Measurements from ENCODE around the gene REEP5. TPM values are rescaled to one million over a fixed set of nuclear protein-coding genes. Genes with fewer than 3 reads are reported as not detected.
A peak's percentile ranks its signal among the peaks of the same experiment; 100 is the strongest.

Gene REEP5
- polyA plus RNA-seq, 4 donors: 113 to 134 (median 129) TPM

- DNase-seq (ENCODE audit: low read depth in 4 of 4, low spot score in 3 of 4): peak in 3 of 4 donors; percentile 25 to 40 (median 30)
Measured at GRCh38 chr5:112848116-112848811, 73.8 kb downstream of the REEP5 start.

DNA sequence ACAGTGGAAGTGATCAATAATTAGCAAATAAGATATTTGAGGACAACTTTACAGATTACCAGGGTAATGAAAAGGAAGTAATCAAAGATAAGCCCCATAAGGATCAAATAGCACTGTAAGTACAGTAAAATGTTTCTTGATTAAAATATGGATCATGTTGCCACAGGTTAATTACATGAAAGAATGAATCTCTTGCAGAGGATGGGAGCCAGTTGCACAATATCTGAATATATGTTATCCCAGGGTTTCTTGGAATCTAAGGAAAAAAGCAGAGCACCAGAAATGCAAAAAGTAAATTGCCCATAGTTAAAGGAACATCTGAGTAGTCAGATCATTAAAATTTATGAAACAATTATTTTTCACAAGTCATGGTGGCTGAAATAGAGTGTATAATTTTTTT is 74.7 kb downstream of the REEP5 start:
- DNase-seq (ENCODE audit: low read depth in 4 of 4, low spot score in 3 of 4): no peak

GRCh38 chr5:112846556-112846955 is 75.5 kb downstream of the REEP5 start:
- DNase-seq (ENCODE audit: low read depth in 4 of 4, low spot score in 3 of 4): no peak

DNA sequence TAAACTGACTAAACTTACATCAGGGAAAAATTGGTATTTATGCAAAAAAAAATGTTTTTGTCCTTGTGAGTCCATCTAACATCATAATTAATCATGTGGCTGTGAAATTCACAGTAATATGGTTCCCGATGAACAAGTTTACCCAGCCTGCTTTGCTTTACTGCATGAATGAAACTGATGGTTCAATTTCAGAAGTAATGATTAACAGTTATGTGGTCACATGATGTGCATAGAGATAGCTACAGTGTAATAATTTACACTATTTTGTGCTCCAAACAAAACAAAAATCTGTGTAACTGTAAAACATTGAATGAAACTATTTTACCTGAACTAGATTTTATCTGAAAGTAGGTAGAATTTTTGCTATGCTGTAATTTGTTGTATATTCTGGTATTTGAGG is 77.5 kb downstream of the REEP5 start:
- no peak for DNase-seq (ENCODE audit: low read depth in 4 of 4, low spot score in 3 of 4)

DNA sequence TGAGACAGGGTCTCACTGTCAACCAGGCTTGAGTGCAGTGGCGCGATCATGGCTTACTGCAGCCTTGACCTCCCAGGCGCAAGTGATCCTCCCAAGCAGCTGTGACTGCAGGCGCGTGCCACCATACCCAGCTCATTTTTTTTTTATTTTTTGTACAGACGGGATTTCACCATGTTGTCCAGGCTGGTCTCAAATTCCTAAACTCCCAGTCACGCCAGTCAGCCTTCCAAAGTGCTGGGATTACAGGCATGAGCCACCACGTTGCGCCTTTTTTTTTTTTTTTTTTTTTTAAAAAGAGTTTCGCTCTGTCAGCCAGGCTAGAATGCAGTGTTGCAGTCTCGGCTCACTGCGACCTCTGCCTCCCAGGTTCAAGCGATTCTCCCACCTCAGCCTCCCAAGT is 88.1 kb downstream of the REEP5 start:
- no peak for DNase-seq (ENCODE audit: low read depth in 4 of 4, low spot score in 3 of 4)

- no peak for DNase-seq (ENCODE audit: low read depth in 4 of 4, low spot score in 3 of 4)
Measured at GRCh38 chr5:112830378-112830777, 91.6 kb downstream of the REEP5 start.

Other genes starting within 250 kb of the REEP5 start
- 10 to 100 TPM; 29.2 to 31.9 (median 31.8) TPM for gene APC, start 184.3 kb downstream of the REEP5 start, polyA plus RNA-seq (ENCODE audit: insufficient read length in 4 of 4)
- 10 to 100 TPM; 67.1 to 87.3 (median 80.6) TPM for gene SRP19, start 60.9 kb downstream of the REEP5 start, polyA plus RNA-seq (ENCODE audit: insufficient read length in 4 of 4)
- gene DCP2, start 54.6 kb upstream of the REEP5 start, polyA plus RNA-seq (ENCODE audit: insufficient read length in 4 of 4): 10 to 100 TPM; 30.6 to 42.5 (median 40.1) TPM

Measured in right renal pelvis (tissue), 4 donors.